IPS-15b (cell line): Measurements from ENCODE around the gene MEA1.

ENCODE experiments used
- H3K27me3 ChIP-seq: one replicate; pipeline ENCODE4 v1.6.1; 2013; ENCODE audit warnings: low read length; ENCODE audit not compliant: control insufficient read depth, insufficient read depth
- H3K36me3 ChIP-seq: one replicate; pipeline ENCODE4 v1.6.1; 2013; ENCODE audit warnings: low read length; ENCODE audit not compliant: control insufficient read depth, insufficient read depth
- H3K4me1 ChIP-seq: one replicate; pipeline ENCODE4 v1.6.1; 2013; ENCODE audit warnings: mild to moderate bottlenecking, low read length; ENCODE audit not compliant: control insufficient read depth, insufficient read depth
- H3K4me3 ChIP-seq: one replicate; pipeline ENCODE4 v1.5.1; 2013; ENCODE audit warnings: low read depth, low read length
- H3K9ac ChIP-seq: one replicate; pipeline ENCODE4 v1.6.1; 2013; ENCODE audit warnings: low read depth, mild to moderate bottlenecking, low read length
- H3K9me3 ChIP-seq: one replicate; pipeline ENCODE4 v1.6.1; 2013; ENCODE audit warnings: mild to moderate bottlenecking, low read length; ENCODE audit not compliant: control insufficient read depth, insufficient read depth

Gene MEA1

GRCh38 chr6:43019152-43019551 lies 5.4 kb upstream of the MEA1 start:
- no peaks in the 10 kb centered on the region for H3K9me3 ChIP-seq
- H3K4me3 ChIP-seq: no peak overlapping the region
- peaks cover 5% of the 10 kb centered on the region for H3K4me1 ChIP-seq
- no peaks in the 10 kb centered on the region for H3K27me3 ChIP-seq
- H3K36me3 ChIP-seq: peaks cover 23% of the 10 kb centered on the region
- no peak overlapping the region for H3K9ac ChIP-seq

- H3K36me3 ChIP-seq: peaks cover 23% of the 10 kb centered on the region
- H3K4me1 ChIP-seq: peaks cover 11% of the 10 kb centered on the region
- H3K9ac ChIP-seq: no peak overlapping the region
- no peak overlapping the region for H3K4me3 ChIP-seq
- no peaks in the 10 kb centered on the region for H3K9me3 ChIP-seq
- no peaks in the 10 kb centered on the region for H3K27me3 ChIP-seq
These were observed 3.2 kb upstream of the MEA1 start for GRCh38 chr6:43016943-43017334.

GRCh38 chr6:43016176-43016942 lies 2.6 kb upstream of the MEA1 start:
- Histone ChIP-seq H3K9ac (no peak overlapping the region), H3K9me3 (no peaks in the 10 kb centered on the region), H3K27me3 (no peaks in the 10 kb centered on the region), H3K4me1 (peaks cover 11% of the 10 kb centered on the region), H3K36me3 (peaks cover 29% of the 10 kb centered on the region), H3K4me3 (no peak overlapping the region)

- peaks cover 11% of the 10 kb centered on the region for H3K4me1 ChIP-seq
- H3K9ac ChIP-seq: peak overlapping the region; percentile 89
- H3K27me3 ChIP-seq: no peaks in the 10 kb centered on the region
- H3K9me3 ChIP-seq: no peaks in the 10 kb centered on the region
- peak overlapping the region; percentile 95 for H3K4me3 ChIP-seq
- H3K36me3 ChIP-seq: peaks cover 39% of the 10 kb centered on the region
These were observed 726 bp upstream of the MEA1 start for GRCh38 chr6:43014434-43014909.

- Histone ChIP-seq H3K4me3 (peak overlapping the region; percentile 85), H3K36me3 (peaks cover 39% of the 10 kb centered on the region)
These were observed 476 bp downstream of the MEA1 start for GRCh38 chr6:43013097-43013842.

GRCh38 chr6:43012364-43012763 lies 1.4 kb downstream of the MEA1 start:
- Histone ChIP-seq H3K4me1 (peaks cover 11% of the 10 kb centered on the region), H3K9ac (no peak overlapping the region), H3K4me3 (peak overlapping the region; percentile 85), H3K27me3 (no peaks in the 10 kb centered on the region), H3K9me3 (no peaks in the 10 kb centered on the region), H3K36me3 (peaks cover 38% of the 10 kb centered on the region)

More at GRCh38 chr6:43013097-43013842, 476 bp downstream of the MEA1 start:
- H3K9me3 ChIP-seq: no peaks in the 10 kb centered on the region
- H3K9ac ChIP-seq: peak overlapping the region; percentile 76
- H3K27me3 ChIP-seq: no peaks in the 10 kb centered on the region
- H3K4me1 ChIP-seq: peaks cover 11% of the 10 kb centered on the region

GRCh38 chr6:43011207-43011606 lies 2.5 kb downstream of the MEA1 start:
- no peak overlapping the region for H3K4me3 ChIP-seq
- no peaks in the 10 kb centered on the region for H3K27me3 ChIP-seq
- peaks cover 11% of the 10 kb centered on the region for H3K4me1 ChIP-seq
- no peaks in the 10 kb centered on the region for H3K9me3 ChIP-seq
- no peak overlapping the region for H3K9ac ChIP-seq
- peaks cover 36% of the 10 kb centered on the region for H3K36me3 ChIP-seq

- Histone ChIP-seq H3K4me3 (no peak overlapping the region), H3K27me3 (no peaks in the 10 kb centered on the region), H3K36me3 (peaks cover 36% of the 10 kb centered on the region), H3K4me1 (peaks cover 5% of the 10 kb centered on the region), H3K9me3 (no peaks in the 10 kb centered on the region), H3K9ac (no peak overlapping the region)
These were observed 4.6 kb downstream of the MEA1 start for GRCh38 chr6:43009124-43009523.

- Histone ChIP-seq H3K9ac (no peak overlapping the region), H3K4me1 (no peaks in the 10 kb centered on the region), H3K27me3 (no peaks in the 10 kb centered on the region), H3K9me3 (no peaks in the 10 kb centered on the region), H3K36me3 (peaks cover 36% of the 10 kb centered on the region), H3K4me3 (no peak overlapping the region)
These were observed 6.6 kb downstream of the MEA1 start for GRCh38 chr6:43007126-43007525.

- Histone ChIP-seq H3K9ac (no peak overlapping the region), H3K27me3 (no peaks in the 10 kb centered on the region), H3K9me3 (no peaks in the 10 kb centered on the region), H3K36me3 (peaks cover 28% of the 10 kb centered on the region), H3K4me1 (no peaks in the 10 kb centered on the region), H3K4me3 (no peak overlapping the region)
These were observed 7.5 kb downstream of the MEA1 start for GRCh38 chr6:43006251-43006650.

GRCh38 chr6:43005844-43006243 lies 7.9 kb downstream of the MEA1 start:
- Histone ChIP-seq H3K27me3 (no peaks in the 10 kb centered on the region), H3K4me1 (no peaks in the 10 kb centered on the region), H3K36me3 (peaks cover 24% of the 10 kb centered on the region), H3K9me3 (no peaks in the 10 kb centered on the region), H3K4me3 (no peak overlapping the region), H3K9ac (no peak overlapping the region)

GRCh38 chr6:43001843-43002242 lies 11.9 kb downstream of the MEA1 start:
- no peaks in the 10 kb centered on the region for H3K9me3 ChIP-seq
- H3K4me1 ChIP-seq: no peaks in the 10 kb centered on the region
- no peak overlapping the region for H3K9ac ChIP-seq
- H3K36me3 ChIP-seq: no peaks in the 10 kb centered on the region
- H3K4me3 ChIP-seq: no peak overlapping the region
- no peaks in the 10 kb centered on the region for H3K27me3 ChIP-seq
